ENCODE data around the gene NFX1.
"Not testable (repeated sequence)": the region's sequence is repeated elsewhere in the genome, so short reads cannot be mapped to it uniquely, and the experiment has no call there.

The NFX1 gene

GRCh38 chr9:33366979-33367480 is 76.7 kb downstream of the NFX1 start:
- no peak for DNase-seq

- no peak for DNase-seq
Measured at GRCh38 chr9:33372900-33373299, 82.6 kb downstream of the NFX1 start.

GRCh38 chr9:33374190-33374589 is 83.9 kb downstream of the NFX1 start:
- no peak for DNase-seq

- DNase-seq: peak; percentile 72
Measured at GRCh38 chr9:33374634-33375237, 84.4 kb downstream of the NFX1 start.

GRCh38 chr9:33375238-33375840 is 85.0 kb downstream of the NFX1 start:
- DNase-seq: no peak

- no peak for DNase-seq
Measured at GRCh38 chr9:33375841-33376321, 85.6 kb downstream of the NFX1 start.

GRCh38 chr9:33377089-33377715 is 86.9 kb downstream of the NFX1 start:
- DNase-seq: no peak

GRCh38 chr9:33378121-33378795 is 87.9 kb downstream of the NFX1 start:
- DNase-seq: no peak

- no peak for DNase-seq
Measured at GRCh38 chr9:33379666-33380389, 89.5 kb downstream of the NFX1 start.

GRCh38 chr9:33380390-33381094 is 90.2 kb downstream of the NFX1 start:
- DNase-seq: no peak

GRCh38 chr9:33381231-33381791 is 91.0 kb downstream of the NFX1 start:
- no peak for DNase-seq

- DNase-seq: not testable (repeated sequence)
Measured at GRCh38 chr9:33382397-33382796, 92.1 kb downstream of the NFX1 start.

- not testable (repeated sequence) for DNase-seq
Measured at GRCh38 chr9:33383396-33383795, 93.1 kb downstream of the NFX1 start.

- DNase-seq: not testable (repeated sequence)
Measured at GRCh38 chr9:33385536-33385935, 95.2 kb downstream of the NFX1 start.

GRCh38 chr9:33385979-33386640 is 95.8 kb downstream of the NFX1 start:
- DNase-seq: not testable (repeated sequence)

- not testable (repeated sequence) for DNase-seq
Measured at GRCh38 chr9:33386641-33386996, 96.3 kb downstream of the NFX1 start.

- not testable (repeated sequence) for DNase-seq
Measured at GRCh38 chr9:33386998-33387397, 96.7 kb downstream of the NFX1 start.

GRCh38 chr9:33388110-33388994 is 98.0 kb downstream of the NFX1 start:
- DNase-seq: no peak

GRCh38 chr9:33391111-33391771 is 100.9 kb downstream of the NFX1 start:
- not testable (repeated sequence) for DNase-seq

GRCh38 chr9:33392591-33393021 is 102.3 kb downstream of the NFX1 start:
- not testable (repeated sequence) for DNase-seq
